Measurements from ENCODE around the gene LPO.

The LPO gene

GRCh38 chr17:58233543-58233942 lies 4.8 kb upstream of the LPO start:
- DNase-seq (ENCODE audit: low spot score), result peak; percentile 53
- no peak for TF ChIP-seq CTCF (IDR thresholded peaks at IDR 0.05; ENCODE audit: extremely low read depth, insufficient read depth, missing control alignments)
- in situ Hi-C loops (cut with MboI; ENCODE audit: low pct_unique_long_range_greater_than_20kb, low sequenced_read_pairs, unreplicated experiment), result no loop called here

GRCh38 chr17:58234512-58234911 lies 3.9 kb upstream of the LPO start:
- in situ Hi-C loops (cut with MboI; ENCODE audit: low pct_unique_long_range_greater_than_20kb, low sequenced_read_pairs, unreplicated experiment), result no loop called here
- TF ChIP-seq CTCF (IDR thresholded peaks at IDR 0.05; ENCODE audit: extremely low read depth, insufficient read depth, missing control alignments), result no peak
- no peak for DNase-seq (ENCODE audit: low spot score)

- in situ Hi-C loops (cut with MboI; ENCODE audit: low pct_unique_long_range_greater_than_20kb, low sequenced_read_pairs, unreplicated experiment), result no loop called here
- no peak for DNase-seq (ENCODE audit: low spot score)
- TF ChIP-seq CTCF (IDR thresholded peaks at IDR 0.05; ENCODE audit: extremely low read depth, insufficient read depth, missing control alignments), result no peak
Observed at GRCh38 chr17:58235821-58236220, 2.6 kb upstream of the LPO start.

GRCh38 chr17:58236394-58236793 lies 2.0 kb upstream of the LPO start:
- no peak for TF ChIP-seq CTCF (IDR thresholded peaks at IDR 0.05; ENCODE audit: extremely low read depth, insufficient read depth, missing control alignments)
- in situ Hi-C loops (cut with MboI; ENCODE audit: low pct_unique_long_range_greater_than_20kb, low sequenced_read_pairs, unreplicated experiment), result no loop called here
- DNase-seq (ENCODE audit: low spot score), result no peak

GRCh38 chr17:58239987-58240386 lies 1.6 kb downstream of the LPO start:
- in situ Hi-C loops (cut with MboI; ENCODE audit: low pct_unique_long_range_greater_than_20kb, low sequenced_read_pairs, unreplicated experiment), result no loop called here
- DNase-seq (ENCODE audit: low spot score), result no peak
- TF ChIP-seq CTCF (IDR thresholded peaks at IDR 0.05; ENCODE audit: extremely low read depth, insufficient read depth, missing control alignments), result no peak

GRCh38 chr17:58242171-58242784 lies 3.9 kb downstream of the LPO start:
- no peak for TF ChIP-seq CTCF (IDR thresholded peaks at IDR 0.05; ENCODE audit: extremely low read depth, insufficient read depth, missing control alignments)
- in situ Hi-C loops (cut with MboI; ENCODE audit: low pct_unique_long_range_greater_than_20kb, low sequenced_read_pairs, unreplicated experiment), result no loop called here
- DNase-seq (ENCODE audit: low spot score), result no peak

GRCh38 chr17:58244963-58245362 lies 6.6 kb downstream of the LPO start:
- in situ Hi-C loops (cut with MboI; ENCODE audit: low pct_unique_long_range_greater_than_20kb, low sequenced_read_pairs, unreplicated experiment), result no loop called here
- no peak for DNase-seq (ENCODE audit: low spot score)
- no peak for TF ChIP-seq CTCF (IDR thresholded peaks at IDR 0.05; ENCODE audit: extremely low read depth, insufficient read depth, missing control alignments)

Data from GM13977 (cell line).